SHP77 (cell line): ENCODE results near the gene TMEM9B.
"Not testable (repeated sequence)": the region's sequence is repeated elsewhere in the genome, so short reads cannot be mapped to it uniquely, and the experiment has no call there.

Experiments
- DNase-seq, 2 experiments: peaks; one replicate each; lab custom pipeline; 2025; lab: John Stamatoyannopoulos, UW

The TMEM9B gene

DNA sequence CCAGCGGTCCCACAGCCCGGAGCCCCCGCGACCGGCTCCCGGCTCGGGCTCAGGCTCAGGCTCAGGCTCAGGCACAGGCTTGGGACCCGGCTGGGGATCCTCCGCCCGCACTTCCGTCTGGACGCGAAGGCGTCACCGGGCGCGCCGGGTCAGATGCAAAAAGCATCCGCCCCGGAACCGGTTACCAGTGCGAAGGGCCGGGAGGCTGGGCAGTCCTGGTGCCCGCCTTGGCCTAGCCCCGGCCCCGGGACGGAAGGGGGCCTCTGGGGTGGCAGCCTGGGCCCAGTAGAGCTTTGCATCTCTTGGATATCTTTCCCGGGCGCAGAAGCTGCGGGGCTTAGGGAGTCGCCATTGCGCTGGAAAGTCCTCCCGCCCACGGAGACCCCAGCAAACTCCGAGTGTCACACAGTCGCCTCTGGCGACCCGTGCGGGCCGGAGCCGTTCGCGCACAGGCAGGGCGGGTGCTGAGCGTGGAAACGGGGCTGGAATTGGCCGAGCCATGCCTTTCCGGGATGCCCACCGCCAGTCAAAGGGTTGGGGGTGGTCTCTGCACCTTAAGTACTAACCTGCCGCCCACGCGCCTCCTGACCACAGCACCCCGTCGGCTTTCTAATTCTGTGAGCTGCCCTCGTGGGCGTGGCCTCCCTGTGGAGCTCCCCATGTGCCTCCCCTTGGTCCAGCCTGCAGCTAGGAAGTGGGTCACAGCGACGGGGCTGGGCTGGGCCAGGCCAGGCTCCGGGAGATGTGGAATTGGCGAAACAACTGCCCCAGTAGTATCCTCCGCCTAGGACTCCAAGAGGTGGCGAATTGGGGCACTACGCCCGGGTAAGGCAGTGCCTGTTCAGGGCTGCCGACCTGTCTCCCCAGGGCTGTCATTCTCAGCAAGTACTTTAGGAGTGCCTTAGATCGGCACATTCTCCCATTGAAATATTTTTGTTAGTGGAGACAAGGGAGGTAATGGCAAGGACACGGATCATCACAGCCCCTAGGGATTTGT, at the start of gene TMEM9B:
TSS of gene TMEM9B (minus strand) at position 119 of the 997 bp plus-strand sequence. CDS start 129 bp downstream, outside the sequence.
- DNase-seq: peak; percentile 46 to 61

DNA sequence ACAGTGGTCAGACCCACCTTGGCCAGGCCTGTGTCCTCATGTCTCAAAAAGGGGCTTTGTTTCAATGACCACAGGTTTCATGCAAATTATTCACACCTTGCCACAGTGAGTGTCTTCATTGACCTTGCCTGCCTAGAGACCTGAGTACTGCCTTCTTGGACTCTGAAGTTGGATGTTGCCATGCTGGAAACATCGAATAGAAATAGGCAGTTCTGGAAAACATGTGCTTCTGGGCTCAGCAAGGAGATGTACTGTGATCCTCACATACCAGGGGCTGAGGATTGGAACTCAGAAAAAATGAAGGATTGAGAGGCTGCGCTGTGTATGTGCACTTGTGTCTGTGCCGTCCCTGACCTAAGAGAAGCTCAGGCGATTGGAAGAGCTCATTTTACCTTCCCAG, 49.1 kb upstream of the TMEM9B start:
- DNase-seq: no peak

DNA sequence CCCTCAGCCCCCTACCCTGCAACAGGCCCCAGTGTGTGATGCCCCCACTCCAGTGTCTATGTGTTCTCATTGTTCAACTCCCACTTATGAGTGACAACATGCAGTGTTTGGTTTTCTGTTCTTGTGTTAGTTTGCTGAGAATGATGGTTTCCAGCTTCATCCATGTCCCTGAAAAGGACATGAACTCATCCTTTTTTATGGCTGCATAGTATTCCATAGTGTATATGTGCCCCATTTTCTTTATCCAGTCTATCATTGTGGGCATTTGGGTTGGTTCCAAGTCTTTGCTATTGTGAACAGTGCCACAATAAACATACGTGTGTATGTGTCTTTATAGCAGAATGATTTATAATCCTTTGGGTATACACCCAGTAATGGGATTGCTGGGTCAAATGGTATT, 45.3 kb upstream of the TMEM9B start:
- not testable (repeated sequence) for DNase-seq

DNA sequence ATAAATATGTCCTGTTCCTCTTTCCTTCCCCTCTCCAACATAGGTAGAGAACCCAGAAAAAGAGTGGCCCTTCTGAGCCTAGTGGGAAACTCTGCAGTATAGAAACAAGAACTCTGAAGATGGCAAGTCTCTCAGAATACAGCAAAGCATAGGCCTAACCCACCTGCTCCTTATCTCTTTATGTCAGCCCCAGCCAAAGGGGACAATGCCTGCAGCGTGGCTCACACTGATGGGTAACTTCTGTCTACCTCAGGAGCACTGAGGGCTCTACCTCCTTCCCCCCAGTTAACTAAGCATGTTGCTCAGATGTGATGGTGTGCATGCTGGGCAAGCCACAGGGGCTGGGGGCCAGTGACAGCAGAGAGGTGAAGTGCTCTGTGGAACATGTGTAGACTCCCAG, 44.4 kb upstream of the TMEM9B start:
- DNase-seq: no peak

DNA sequence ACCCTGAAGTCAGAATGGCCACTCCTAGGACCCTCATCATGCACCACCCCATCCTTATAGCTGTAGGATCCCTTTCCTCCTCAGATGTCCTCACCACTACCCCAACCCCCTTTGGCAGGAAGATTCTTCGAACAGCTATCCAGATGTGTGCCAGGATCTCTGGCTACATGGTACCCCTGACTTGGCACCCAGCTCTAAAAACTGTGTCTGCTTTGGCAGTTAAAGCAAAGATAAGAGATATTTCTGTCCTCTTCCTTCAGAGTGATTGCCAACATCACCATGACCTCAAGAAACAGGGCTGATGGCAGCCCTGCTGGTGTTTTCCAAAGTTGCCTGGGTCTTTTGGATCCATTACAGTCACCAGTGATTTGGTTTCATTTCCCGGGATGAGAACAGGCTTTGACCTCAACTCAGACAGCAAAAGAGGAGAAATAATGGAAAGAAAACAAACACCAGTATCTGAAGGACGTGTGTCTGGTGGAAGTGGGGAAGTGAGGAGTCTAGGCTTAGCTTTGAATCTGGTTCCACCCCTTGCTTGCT, 43.8 kb upstream of the TMEM9B start:
- DNase-seq: no peak

DNA sequence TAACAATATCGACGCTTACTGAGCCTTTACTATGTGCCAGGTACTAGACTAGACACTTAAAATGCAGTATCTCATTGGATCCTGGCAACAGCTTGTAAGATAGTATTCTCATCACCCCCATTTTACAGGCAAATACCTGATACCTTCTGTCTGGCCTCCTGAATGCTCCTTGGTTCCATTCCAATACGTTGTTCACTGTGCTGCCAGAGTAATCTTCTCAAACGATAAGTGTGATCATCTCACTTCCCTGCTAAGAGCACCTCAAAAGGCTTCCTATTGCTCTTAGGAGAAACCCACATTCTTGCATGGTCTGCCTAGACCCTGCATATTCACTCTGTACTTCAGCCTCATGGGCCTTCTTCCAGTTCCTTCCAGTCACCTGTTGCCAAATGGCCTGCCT, 40.8 kb upstream of the TMEM9B start:
- no peak for DNase-seq

DNA sequence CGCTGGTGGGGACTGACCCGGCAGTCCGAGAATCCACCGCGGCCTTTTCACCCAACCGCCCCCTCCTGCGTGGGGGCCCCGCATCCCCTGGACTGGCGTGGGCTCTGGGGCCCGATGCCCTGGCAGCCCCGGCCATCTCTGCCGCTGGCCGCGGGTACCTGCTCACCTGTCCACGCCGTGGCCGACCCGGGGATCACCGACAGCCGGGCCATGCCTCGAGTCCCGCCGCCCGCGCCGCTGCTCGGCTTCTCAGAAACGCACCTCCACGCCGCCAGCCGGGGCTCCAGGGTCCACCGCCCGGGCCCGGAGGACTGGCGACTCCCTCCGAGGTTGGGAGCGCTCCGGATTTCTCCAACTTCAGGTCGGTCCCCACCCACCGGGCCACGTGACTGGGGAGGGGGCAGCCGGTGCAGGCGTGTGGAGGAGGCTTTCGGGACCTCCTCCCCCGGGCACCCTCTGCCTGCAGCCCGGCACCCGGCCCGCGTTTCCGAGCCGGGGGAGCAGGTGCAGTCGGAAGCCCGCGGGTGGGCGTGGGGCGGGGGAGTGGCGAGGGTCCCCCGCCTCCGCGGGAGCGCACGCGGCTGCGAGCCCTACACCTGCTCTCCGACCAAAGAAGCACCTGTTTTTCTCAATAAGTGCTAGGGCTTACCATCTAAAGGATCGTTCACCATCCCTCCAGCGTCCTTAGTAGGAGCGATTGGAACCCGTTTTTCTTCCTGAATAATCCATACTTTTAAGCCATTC, 40.1 kb upstream of the TMEM9B start:
- no peak for DNase-seq

DNA sequence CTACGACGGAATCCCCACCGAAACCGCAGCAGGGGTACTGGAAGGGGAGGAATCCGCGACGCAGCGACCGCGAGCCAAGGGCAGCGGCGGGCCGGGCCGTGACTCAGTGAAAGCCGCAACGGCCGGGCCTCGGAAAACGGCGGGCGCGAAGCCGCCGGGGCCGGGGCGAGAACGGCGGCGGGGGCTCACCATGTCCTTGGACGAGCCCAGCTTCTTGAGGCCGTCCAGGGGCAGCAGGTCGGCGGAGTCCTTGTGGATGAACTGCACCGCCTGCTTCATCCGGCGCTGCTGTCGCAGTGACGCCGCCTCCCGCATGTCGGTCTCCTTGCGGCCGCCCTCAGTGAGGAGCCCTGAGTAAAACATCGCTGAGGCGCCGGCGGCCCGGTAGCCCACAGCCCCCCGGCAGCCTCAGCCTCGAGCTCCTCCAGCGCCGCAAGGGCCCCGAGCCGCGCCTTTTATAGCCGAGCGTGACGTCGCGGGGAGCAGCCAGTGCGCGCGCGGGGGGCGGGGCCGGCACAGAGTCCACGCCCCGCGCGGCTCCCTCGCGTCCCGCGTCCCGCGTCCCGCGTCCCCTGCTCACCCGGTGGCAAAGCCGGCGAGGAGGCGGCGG, 39.4 kb upstream of the TMEM9B start, which contains the start of gene NRIP3:
TSS of gene NRIP3 (minus strand) at position 429 of the 610 bp plus-strand sequence. CDS start at position 363, 66 bp downstream.
- DNase-seq: peak; percentile 7 to 45

DNA sequence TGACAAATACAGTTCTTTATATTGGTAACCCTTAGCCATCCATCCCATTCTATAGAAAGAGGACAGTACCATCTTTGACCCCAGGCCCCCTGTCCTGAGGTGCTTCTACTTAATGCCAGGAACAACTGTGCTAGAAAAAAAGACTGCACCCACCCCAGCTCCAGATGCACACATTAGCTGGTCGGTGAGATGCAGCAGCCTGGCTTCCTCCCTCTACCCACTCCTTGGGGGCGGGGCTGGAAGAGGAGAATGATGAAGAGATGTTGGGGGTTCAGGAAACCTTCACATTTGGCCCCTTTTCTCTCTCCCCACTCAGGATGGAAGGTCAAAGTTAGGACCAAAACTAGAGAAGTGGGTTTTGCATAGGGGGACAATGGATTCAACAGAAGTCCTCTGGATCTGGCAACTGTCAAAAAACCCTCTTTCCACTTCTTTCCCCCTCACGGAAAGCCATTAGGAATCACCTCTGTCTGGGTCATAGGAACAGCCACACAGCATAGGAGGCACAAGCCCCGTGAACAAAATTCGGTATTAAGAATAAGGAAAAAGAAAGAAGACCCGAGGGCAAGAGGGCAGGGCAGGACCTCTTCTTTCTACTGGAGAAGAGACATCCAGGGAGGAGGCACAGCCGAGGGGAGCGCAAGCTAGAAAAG, 38.8 kb upstream of the TMEM9B start:
- no peak for DNase-seq

DNA sequence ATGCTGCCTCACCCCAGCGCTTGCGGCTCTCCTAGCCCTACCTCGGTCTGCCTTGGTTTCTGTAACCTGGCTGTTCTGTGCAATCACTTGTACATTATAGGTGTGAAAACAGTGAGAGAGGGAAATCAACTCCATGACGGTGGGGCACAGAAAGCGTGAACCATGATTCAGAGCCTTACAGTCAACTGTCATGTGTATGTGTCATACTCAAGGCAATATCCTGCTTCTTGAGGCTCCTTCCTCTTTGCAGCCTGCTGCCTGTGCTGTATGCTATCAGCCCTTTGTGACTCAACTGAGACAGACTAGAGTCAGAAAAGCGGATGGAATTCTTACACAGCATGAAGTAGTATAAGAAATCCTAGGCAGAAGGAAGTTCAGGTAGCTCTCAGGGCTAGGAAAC, 37.5 kb upstream of the TMEM9B start:
- no peak for DNase-seq

DNA sequence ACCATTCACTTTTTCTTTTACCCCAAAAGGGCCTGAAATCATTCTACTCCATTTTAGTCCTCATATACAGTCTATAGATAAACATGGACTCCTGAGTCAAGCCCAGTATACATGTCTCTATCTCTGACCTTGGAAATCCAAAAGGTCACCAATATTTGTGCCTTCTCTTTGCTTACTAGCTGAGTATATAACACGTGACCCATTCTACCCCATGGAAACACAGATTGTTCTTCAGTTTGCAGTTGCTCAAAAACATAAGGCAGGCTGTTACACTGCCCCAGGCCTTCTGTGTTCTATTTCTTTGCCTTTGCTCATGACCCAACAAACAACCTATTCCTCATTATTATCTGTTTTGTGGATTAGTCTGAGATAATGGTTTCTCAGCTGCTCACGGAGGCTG, 33.8 kb upstream of the TMEM9B start:
- no peak for DNase-seq

DNA sequence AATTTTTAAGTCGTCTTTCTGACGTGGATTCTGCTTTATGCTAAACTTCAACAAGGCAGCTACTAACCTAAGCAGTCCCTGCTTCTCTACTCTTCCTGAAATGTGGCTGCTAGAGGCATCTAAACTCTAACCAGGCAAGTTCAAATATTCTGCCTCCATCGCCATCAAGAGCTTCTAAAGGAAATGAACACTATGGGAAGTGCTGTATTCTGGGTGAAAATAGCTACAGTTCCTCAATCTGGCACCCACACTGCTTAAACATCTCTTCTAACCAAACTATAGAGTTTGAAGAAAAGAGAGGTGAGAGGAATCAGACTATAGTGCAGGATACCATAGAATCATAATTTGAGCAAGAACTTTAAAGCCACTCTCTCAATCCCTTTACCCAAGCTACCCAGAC, 33.2 kb upstream of the TMEM9B start:
- DNase-seq: no peak

DNA sequence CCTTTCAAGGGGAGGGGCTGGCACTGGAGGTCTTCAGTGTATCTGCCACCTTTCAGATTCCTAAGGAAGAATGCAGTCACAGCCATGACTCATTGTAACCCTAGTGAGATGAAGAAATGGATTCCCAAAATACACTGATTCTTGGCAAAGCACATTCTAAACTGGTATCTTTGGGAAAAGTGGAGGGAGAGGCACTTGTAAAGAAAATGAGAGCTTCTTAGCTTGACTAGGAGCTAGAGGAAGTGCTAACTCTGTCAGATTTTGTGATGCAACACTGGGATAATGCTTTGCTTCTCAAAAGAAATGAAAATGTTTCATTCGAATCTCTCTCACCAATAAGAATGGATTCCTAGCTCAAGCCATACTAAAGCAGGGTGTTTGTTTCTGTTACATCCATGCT, 25.2 kb upstream of the TMEM9B start:
- DNase-seq: no peak

DNA sequence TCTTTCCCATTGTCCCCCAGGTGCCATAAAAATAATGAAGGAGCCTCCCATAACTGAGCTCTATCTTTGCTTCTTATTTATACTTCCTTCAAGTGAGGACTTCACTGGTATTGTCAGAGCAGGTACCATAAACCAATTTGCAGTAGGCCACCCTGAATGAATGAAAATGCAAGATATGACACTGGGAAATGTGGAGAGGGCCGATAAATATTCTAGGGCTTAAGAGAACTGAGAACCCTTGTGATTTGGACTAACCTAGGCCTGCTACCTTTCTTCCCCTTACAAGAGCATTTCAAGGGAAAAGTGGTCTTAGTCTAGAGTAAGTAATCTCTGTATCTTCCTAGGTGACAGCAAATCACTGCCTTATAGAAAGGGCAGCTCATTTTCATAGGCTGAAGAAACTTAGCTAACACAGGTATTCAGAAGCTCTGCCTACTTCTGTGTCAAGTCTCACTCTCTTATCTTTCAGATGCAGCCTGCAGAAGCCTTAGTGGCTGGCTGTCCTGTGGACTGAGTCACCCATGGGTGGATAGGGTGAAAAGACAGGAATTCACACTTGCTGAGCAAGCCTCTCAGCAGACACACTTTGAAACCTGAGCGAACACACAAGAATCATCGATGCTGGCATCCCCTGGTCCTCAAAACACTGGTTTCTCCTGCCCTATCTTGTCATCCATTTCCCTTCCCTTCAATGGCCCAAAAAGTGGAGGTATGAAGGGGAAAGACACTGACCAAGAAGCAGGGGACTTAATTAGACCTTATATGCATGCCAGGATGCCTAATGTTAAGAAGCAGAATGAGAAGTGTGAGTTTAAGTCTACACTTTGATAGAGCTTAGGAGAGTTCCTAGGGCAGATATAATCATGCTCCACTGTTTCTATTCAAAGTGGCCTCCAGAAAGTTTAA, 24.3 kb upstream of the TMEM9B start:
- no peak for DNase-seq

DNA sequence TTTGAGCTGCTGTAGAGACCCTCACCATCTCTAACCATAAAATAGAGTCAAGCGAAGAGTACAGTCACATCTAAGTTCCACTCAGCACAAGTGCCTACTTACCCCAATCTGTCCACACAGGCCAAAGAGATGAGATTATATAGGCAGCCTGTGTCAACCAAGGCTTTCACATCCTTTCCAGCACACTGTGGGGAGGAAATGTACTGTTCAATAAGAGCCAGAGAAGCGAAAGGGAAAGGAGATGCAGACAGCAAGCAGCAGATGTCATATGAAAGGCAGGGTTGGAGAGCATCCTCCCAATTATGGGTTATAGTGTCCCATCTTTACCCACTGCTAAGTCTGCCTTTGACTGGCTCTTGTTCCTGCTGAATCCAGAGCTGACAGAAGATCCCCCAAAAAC, 23.2 kb upstream of the TMEM9B start:
- DNase-seq: no peak

DNA sequence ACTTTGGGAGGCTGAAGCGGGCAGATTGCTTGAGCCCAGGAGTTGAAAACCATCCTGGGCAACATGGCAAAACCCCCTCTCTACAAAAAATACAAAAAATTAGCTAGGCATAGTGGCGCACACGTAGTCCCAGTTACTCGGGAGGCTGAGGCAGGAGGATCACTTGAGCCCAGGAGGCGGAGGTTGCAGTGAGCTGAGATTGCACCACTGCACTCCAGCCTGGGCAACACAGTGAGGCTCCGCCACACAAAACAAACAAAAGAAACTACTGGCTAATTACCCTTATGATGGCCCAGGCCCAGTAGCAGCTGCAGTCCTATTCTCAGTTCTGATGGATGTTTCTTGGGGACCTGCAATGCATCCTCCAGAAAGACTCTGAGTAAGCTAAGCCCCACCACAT, 22.5 kb upstream of the TMEM9B start:
- DNase-seq: not testable (repeated sequence)

DNA sequence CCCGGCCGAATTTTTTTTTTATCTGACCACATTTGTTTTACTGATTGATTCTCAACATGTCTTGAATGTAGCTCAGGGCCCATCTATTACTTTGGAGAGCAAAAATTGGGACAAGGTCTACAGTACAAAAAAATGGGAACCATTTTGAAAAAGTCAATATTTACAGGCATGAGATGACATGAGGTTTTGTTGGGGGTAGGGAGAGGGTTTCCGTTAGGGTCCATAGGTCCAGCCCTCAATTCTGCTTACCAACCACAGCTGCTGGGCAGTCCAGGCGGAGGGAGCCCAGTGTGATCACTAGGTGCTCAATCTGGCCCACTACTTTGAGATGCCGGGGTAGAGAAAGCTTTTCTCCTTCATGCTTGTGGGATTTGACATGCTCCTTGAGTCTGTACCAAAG, 21.2 kb upstream of the TMEM9B start:
- no peak for DNase-seq

DNA sequence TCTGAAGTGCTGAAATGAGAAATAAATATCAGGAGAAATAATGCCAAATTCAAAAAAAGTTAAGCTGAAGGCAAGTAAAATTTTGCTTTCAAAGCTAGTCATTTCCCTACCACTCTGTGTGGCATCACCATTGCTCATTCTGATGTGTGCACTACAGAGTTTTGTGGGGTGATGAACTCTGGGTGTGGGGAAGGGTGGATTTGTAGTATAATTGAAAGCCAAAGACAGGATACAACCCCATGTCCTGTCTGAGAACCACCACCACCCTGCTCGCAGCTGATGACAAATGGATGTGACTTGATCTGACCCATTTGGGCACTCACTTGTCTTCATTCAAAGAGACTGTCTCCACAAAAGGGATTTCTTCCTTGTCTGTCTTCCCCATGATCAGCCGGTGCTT, 19.3 kb upstream of the TMEM9B start:
- no peak for DNase-seq

DNA sequence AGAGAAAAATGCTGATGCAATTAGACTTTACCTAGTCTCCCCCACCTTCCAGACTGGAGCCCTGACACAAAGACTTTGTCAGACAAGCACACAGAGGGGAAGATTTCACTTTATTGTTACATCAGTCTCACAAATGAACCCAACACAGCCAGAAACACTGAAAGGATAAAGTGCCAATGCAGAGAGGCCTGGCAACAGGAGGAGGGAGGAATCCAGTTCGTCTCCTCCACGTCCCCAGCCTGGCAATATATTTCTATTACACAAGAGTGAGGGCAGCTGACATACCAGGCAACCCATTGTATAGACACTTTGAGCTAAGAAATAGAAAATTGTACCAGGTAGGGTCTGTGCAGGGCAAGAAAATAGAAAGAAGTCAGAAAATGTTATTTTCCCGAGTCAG, 16.2 kb upstream of the TMEM9B start:
- DNase-seq: no peak

DNA sequence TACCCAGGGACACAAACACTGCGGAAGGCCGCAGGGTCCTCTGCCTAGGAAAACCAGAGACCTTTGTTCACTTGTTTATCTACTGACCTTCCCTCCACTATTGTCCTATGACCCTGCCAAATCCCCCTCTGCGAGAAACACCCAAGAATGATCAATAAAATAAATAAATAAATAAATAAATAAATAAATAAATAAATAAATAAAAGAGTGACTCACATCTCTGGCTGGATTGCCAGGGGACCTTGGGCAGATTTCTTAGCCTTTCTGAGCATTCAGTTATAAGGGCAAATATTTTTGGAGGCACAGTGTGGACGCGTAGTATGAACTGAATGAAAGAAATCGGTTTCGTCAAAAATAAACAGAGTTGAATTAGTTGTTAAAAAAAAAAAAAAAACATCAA, 15.1 kb upstream of the TMEM9B start:
- not testable (repeated sequence) for DNase-seq

DNA sequence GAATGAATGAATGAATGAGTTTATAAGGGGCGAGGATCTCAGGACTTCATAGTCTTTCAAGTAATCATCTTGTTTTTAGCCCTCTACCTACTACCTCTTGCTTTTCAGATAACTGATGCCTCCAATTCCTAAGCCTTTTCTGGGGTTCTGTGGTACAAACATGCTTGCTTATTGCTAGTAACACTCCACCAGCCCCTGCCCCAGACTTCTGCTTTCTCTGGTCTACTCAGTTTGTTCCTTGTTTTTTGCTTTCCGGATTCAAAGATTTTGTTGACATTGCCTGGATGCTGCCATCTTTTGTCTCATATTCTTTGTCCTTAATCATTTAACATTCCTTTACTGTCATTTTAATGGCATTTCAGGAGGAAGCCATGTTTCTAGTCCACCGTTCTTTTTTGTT, 8.9 kb upstream of the TMEM9B start:
- no peak for DNase-seq
